Sigmoid colon (tissue), 4 donors: ENCODE data around the gene CBFA2T2.

Experiments
- CTCF ChIP-seq, 4 experiments: fragments of 450-650 bp in 3 of 4; fragments of 200-600 bp in 1 of 4; IDR thresholded peaks; one replicate each; pipeline ENCODE4 v1.5.1; 2016 to 2019; ENCODE audit warnings: antibody characterized with exemption in 4 of 4, mild to moderate bottlenecking in 3 of 4, moderate library complexity in 2 of 4
- POLR2A ChIP-seq, 2 donors: fragments of 450-650 bp; IDR thresholded peaks; one replicate each; pipeline ENCODE4 v1.6.1; 2016; ENCODE audit warnings: antibody characterized with exemption in 2 of 2, mild to moderate bottlenecking in 2 of 2, moderate library complexity in 2 of 2
- POLR2AphosphoS5 ChIP-seq, 4 donors: sonication (generic); formaldehyde crosslinking; IDR thresholded peaks; one replicate each; pipeline ENCODE4 v1.6.1; 2017; ENCODE audit warnings: antibody characterized with exemption in 4 of 4

- TF ChIP-seq CTCF (IDR thresholded peaks at IDR 0.05) (no peak), POLR2AphosphoS5 (IDR thresholded peaks at IDR 0.05) (no peak), POLR2A (IDR thresholded peaks at IDR 0.05) (no peak)
Measured at GRCh38 chr20:33602826-33603590, 113.1 kb downstream of the CBFA2T2 start.
